Stimulated activated CD4-positive, alpha-beta T cell treated with anti-CD3 and anti-CD28 coated beads, TNF-alpha, amount 100 ng/mL, for 4 hours (primary cell): ENCODE measurements around the gene FBXO33.
"Not testable (repeated sequence)": the region's sequence is repeated elsewhere in the genome, so short reads cannot be mapped to it uniquely, and the experiment has no call there.

Experiments used
- DNase-seq, 3 experiments: peaks; one replicate each; pipeline ENCODE4 v3.0.0-alpha.2; 2020; ENCODE audit warnings: low read depth in 3 of 3

Gene FBXO33

GRCh38 chr14:39372656-39373055 is 59.6 kb downstream of the FBXO33 start:
- DNase-seq, result no peak

GRCh38 chr14:39370415-39370814 is 61.8 kb downstream of the FBXO33 start:
- DNase-seq, result no peak

GRCh38 chr14:39369029-39369428 is 63.2 kb downstream of the FBXO33 start:
- DNase-seq, result no peak

GRCh38 chr14:39368261-39368959 is 63.8 kb downstream of the FBXO33 start:
- DNase-seq, result no peak

- DNase-seq, result no peak
Measured at GRCh38 chr14:39367387-39367751, 64.9 kb downstream of the FBXO33 start.

- DNase-seq, result no peak
Measured at GRCh38 chr14:39366460-39367386, 65.5 kb downstream of the FBXO33 start.

GRCh38 chr14:39365354-39365753 is 66.9 kb downstream of the FBXO33 start:
- no peak for DNase-seq

- DNase-seq, result no peak
Measured at GRCh38 chr14:39364509-39364908, 67.7 kb downstream of the FBXO33 start.

GRCh38 chr14:39361556-39361955 is 70.7 kb downstream of the FBXO33 start:
- DNase-seq, result not testable (repeated sequence)

- no peak for DNase-seq
Measured at GRCh38 chr14:39360316-39360715, 71.9 kb downstream of the FBXO33 start.

GRCh38 chr14:39359069-39359468 is 73.2 kb downstream of the FBXO33 start:
- not testable (repeated sequence) for DNase-seq

- no peak for DNase-seq
Measured at GRCh38 chr14:39351708-39352107, 80.5 kb downstream of the FBXO33 start.

- DNase-seq, result no peak
Measured at GRCh38 chr14:39350866-39351265, 81.4 kb downstream of the FBXO33 start.
